AG04449 (cell line): ENCODE data around the gene GARIN5B.

Experiments used
- CTCF ChIA-PET: fragments of 350-600 bp; formaldehyde crosslinking; extraction: SDS; loops from one replicate; lab custom pipeline; 2021; ENCODE audit warnings: antibody characterized with exemption; lab: Yijun Ruan, JAX
- POLR2A ChIA-PET: fragments of 400-600, 350-600 bp; formaldehyde crosslinking; extraction: SDS; loops from one replicate; lab custom pipeline; 2020; ENCODE audit warnings: antibody characterized with exemption, inconsistent platforms; lab: Yijun Ruan, JAX
- DNase-seq: peaks from one replicate; pipeline ENCODE4 v3.0.0-alpha.2; 2010; ENCODE audit warnings: low read depth, low spot score
- H3K4me3 ChIP-seq: 2 replicates; pipeline ENCODE4 v1.5.1; 2011; ENCODE audit warnings: low read depth, mild to moderate bottlenecking, control low read depth, low read length
- CTCF ChIP-seq: IDR thresholded peaks from one replicate; pipeline ENCODE4 v1.5.1; 2011; ENCODE audit warnings: mild to moderate bottlenecking, moderate library complexity, low read length, control low read depth, inconsistent platforms; ENCODE audit not compliant: insufficient read depth; ENCODE audit errors: missing control alignments

Gene GARIN5B

GRCh38 chr19:55358493-55358892 is 4.6 kb downstream of the GARIN5B start:
- CTCF ChIA-PET = interaction anchor here (0.6 kb wide), 1 partner anchor 56 kb away, joined by 3 read pairs; no protein-coding TSS in a partner anchor
- no peak for DNase-seq
- no peak for TF ChIP-seq CTCF
- H3K4me3 ChIP-seq = no peak overlapping the region
- POLR2A ChIA-PET = interaction anchor here (1.6 kb wide), 1 partner anchor 12 kb away, joined by 3 read pairs; the partner anchor contains the start of gene IL11

- POLR2A ChIA-PET = no interaction called here
- no peak for DNase-seq
- CTCF ChIA-PET = interaction anchor here (1.0 to 1.8 kb wide), 2 partner anchors 64 to 112 kb away, joined by 3 to 7 read pairs; no protein-coding TSS in a partner anchor
- no peak for TF ChIP-seq CTCF
- no peak overlapping the region for H3K4me3 ChIP-seq
These were observed 7.7 kb downstream of the GARIN5B start for GRCh38 chr19:55355213-55355821.

GRCh38 chr19:55354698-55355212 is 8.3 kb downstream of the GARIN5B start, which contains the start of gene COX6B2:
Gene COX6B2 (minus strand): TSS chr19:55354719. CDS start chr19:55354521, 198 bp downstream.
- POLR2A ChIA-PET = no interaction called here
- TF ChIP-seq CTCF = no peak
- CTCF ChIA-PET = interaction anchor here (1.0 to 1.8 kb wide), 2 partner anchors 63 to 113 kb away, joined by 3 to 7 read pairs; no protein-coding TSS in a partner anchor
- H3K4me3 ChIP-seq = peak within 1 kb of the TSS; percentile 59
- no peak for DNase-seq

GRCh38 chr19:55353803-55354697 is 9.0 kb downstream of the GARIN5B start:
- ChIA-PET POLR2A (interaction anchor here (0.5 to 1.4 kb wide), 2 partner anchors 10 to 53 kb away, joined by 3 to 4 read pairs; partner anchors contain the start of gene UBE2S), CTCF (interaction anchor here (1.1 to 1.3 kb wide), 2 partner anchors 15 kb away, joined by 3 to 4 read pairs; partner anchors contain the start of gene KMT5C)
- TF ChIP-seq CTCF = no peak
- peak overlapping the region; percentile 59 for H3K4me3 ChIP-seq
- no peak for DNase-seq

GRCh38 chr19:55353356-55353802 is 9.7 kb downstream of the GARIN5B start:
- ChIA-PET POLR2A (interaction anchor here (1.4 kb wide), 1 partner anchor 54 kb away, joined by 4 read pairs; the partner anchor contains the start of gene UBE2S), CTCF (interaction anchor here (1.1 to 1.3 kb wide), 2 partner anchors 14 to 16 kb away, joined by 3 to 4 read pairs; partner anchors contain the start of gene KMT5C)
- no peak for DNase-seq
- H3K4me3 ChIP-seq = peak overlapping the region; percentile 59
- TF ChIP-seq CTCF = no peak
